GM19035 (cell line): ENCODE results near the gene RECK.

Source experiments
- ATAC-seq: cut with Tn5 transposase; IDR thresholded peaks from one replicate; pipeline ENCODE4 v1.9.1; 2021; ENCODE audit not compliant: unreplicated experiment

Gene RECK

GRCh38 chr9:36023260-36024048 is 13.3 kb upstream of the RECK start:
- ATAC-seq: no peak

GRCh38 chr9:36025746-36026145 is 11.0 kb upstream of the RECK start:
- no peak for ATAC-seq

GRCh38 chr9:36029202-36029601 is 7.5 kb upstream of the RECK start:
- ATAC-seq: no peak

- no peak for ATAC-seq
These were observed 6.8 kb upstream of the RECK start for GRCh38 chr9:36029765-36030528.

GRCh38 chr9:36030871-36031270 is 5.8 kb upstream of the RECK start:
- ATAC-seq: no peak

GRCh38 chr9:36031774-36032555 is 4.7 kb upstream of the RECK start:
- ATAC-seq: no peak

- ATAC-seq: no peak
These were observed 2.9 kb upstream of the RECK start for GRCh38 chr9:36033788-36034187.

GRCh38 chr9:36034234-36034633 is 2.5 kb upstream of the RECK start:
- no peak for ATAC-seq

- ATAC-seq: no peak
These were observed 1.7 kb upstream of the RECK start for GRCh38 chr9:36035006-36035405.

GRCh38 chr9:36036253-36036779 is 397 bp upstream of the RECK start:
- no peak for ATAC-seq

- no peak for ATAC-seq
These were observed 923 bp downstream of the RECK start for GRCh38 chr9:36037549-36038122.

- no peak for ATAC-seq
These were observed 2.4 kb downstream of the RECK start for GRCh38 chr9:36039121-36039520.

GRCh38 chr9:36039696-36040095 is 3.0 kb downstream of the RECK start:
- ATAC-seq: no peak

GRCh38 chr9:36040271-36040925 is 3.7 kb downstream of the RECK start:
- no peak for ATAC-seq

- ATAC-seq: no peak
These were observed 4.8 kb downstream of the RECK start for GRCh38 chr9:36041506-36041905.

- no peak for ATAC-seq
These were observed 8.9 kb downstream of the RECK start for GRCh38 chr9:36045610-36046009.

- ATAC-seq: no peak
These were observed 10.2 kb downstream of the RECK start for GRCh38 chr9:36046923-36047322.

GRCh38 chr9:36049408-36049807 is 12.7 kb downstream of the RECK start:
- ATAC-seq: no peak

GRCh38 chr9:36050476-36050875 is 13.8 kb downstream of the RECK start:
- no peak for ATAC-seq

- no peak for ATAC-seq
These were observed 14.6 kb downstream of the RECK start for GRCh38 chr9:36051317-36051716.

- no peak for ATAC-seq
These were observed 17.3 kb downstream of the RECK start for GRCh38 chr9:36053971-36054370.
